HuH-7.5 (cell line): ENCODE measurements around the gene DCN.

Experiments
- DNase-seq: peaks from one replicate; pipeline ENCODE4 v3.0.0; 2011; ENCODE audit warnings: low spot score

Gene DCN

DNA sequence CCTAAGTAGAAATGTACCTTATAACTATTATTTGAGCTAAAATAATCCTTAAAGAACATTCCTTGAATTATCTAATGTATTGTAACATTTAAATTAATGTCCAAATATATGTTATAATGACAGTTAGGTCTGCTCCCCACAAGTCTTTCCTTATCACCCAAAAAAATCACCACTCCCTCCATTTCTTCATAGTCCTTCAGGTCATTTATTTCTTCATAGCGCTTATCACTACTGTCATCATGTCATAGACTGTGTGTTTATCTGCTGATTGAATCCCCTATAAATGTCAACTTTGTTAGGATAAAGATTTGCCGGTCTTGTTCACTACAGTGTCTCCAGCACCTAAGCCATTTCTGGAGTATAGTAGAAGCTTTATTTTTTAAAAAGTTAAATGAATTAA is 83.3 kb downstream of the DCN start:
- no peak for DNase-seq

DNA sequence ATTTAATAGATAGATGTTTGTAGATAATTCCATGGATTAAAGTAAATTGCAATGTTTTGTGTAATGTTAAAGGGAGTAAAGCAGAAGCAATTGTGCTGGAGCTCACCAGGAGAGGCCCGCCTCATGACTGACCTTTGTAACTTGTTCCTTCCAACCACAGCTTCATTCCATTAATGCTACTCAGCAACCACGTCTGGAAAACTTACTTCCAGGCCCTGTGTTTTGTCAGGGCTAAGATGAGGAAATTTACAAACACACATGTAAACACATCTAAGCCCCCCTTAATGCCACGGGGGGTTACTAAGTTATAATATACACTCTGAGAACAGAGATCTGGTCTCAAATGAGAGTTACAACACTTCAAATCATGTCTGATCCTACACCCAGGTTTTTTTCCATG is 83.7 kb downstream of the DCN start:
- no peak for DNase-seq

- DNase-seq: no peak
These were observed 84.2 kb downstream of the DCN start for GRCh38 chr12:91098461-91098860.

DNA sequence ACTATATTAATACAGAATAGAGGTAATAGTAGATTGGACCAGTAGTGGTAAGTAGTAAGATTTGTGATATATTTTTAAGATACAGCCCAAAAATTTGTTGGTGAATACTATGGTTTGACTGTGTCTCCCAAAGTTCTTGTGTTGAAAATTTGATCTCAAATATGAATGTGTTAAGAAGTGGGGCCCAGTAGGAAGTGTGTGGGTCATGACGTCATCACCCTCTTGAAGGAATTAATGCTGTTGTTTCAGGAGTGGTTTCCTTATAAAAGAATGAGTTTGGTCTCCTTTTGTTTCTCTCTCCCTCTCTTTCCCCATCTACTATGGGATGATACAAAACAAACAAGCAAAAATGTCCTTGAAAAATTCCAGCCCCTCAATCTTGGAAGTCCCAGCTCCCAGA is 87.7 kb downstream of the DCN start:
- no peak for DNase-seq

DNA sequence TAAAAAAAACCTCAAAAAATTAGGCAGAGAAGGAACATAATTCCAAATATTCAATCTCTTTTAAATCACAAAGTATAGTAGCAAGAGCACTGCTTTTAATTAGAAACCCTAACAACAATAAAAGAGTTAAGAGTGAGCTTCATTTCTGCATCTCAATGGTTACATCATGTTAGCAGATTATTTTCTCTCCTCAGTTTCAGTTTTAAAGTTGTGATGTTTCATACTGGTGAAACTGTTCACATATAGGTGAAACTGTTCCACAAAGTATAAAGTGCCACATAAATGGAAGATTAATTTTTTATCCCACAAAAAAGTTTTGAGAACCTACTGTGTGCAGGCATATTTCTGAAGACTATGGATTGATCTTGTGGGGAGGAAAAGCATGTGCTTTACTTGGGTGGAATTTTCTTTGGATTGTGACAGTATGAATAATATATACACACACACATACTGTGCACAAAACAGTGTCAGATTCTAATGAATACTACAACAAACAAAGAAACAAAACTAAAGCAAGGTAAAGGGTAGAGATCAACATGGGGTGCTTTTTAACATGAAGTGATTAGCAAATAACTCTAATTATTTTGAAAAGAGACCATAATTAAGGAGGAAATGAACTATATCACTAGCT is 88.5 kb downstream of the DCN start:
- no peak for DNase-seq

- DNase-seq: no peak
These were observed 89.3 kb downstream of the DCN start for GRCh38 chr12:91093341-91093740.

DNA sequence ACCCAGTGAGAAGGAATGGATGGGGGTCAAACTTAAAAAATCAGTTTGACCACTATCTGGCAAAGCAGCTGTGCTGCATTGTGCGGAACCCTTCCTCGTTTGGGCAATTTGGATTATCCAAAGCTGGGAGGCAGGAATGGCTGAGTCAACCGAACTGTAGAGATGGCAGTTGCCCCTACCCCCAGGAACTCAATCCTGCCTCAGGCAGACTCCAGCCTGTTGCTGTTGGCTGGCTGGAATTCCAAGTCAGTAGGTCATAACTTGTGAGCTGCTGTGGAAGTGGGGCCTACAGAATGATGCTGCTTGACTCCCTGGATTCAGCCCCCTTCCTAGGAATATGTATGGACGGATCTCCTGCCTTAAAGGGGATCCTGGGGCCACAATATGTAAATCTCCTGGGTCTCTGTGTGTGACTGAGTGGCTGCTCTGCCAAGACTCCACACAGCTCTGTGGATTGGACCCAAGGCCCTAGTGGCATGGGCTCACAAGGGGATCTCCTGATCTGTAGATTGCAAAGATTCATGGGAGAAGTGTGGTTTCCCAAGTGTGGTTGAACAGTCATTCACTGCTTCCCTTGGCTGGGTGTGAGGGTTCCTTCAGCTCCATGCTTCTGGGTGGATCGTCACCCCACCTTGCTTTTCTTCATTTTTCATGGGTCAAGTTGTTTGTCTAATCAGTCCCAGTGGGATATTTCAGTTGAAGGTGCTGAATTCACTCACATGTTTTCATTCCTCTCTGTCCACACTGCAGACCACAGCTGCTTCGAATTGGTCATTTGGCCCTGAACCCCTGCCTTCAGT is 90.5 kb downstream of the DCN start:
- DNase-seq: no peak
